ENCODE results near the gene TGFBR2. TPM values are rescaled to one million over a fixed set of nuclear protein-coding genes. Genes with fewer than 3 reads are reported as not detected.

Gene TGFBR2
- total RNA-seq, 3 donors from 2014 or later: 205 to 281 (median 243) TPM

GRCh38 chr3:30634761-30635735, 28.6 kb downstream of the TGFBR2 start:
- peaks cover 0 to 11% of the 10 kb centered on the region in 2 donors for H3K4me1 ChIP-seq
- H3K4me3 ChIP-seq: no peak overlapping the region
- intact Hi-C loops (cut with DNase I; ENCODE audit: low total_unique reads): no loop called here
- no peaks in the 10 kb centered on the region for H3K36me3 ChIP-seq
- TF ChIP-seq, protein P1, sequence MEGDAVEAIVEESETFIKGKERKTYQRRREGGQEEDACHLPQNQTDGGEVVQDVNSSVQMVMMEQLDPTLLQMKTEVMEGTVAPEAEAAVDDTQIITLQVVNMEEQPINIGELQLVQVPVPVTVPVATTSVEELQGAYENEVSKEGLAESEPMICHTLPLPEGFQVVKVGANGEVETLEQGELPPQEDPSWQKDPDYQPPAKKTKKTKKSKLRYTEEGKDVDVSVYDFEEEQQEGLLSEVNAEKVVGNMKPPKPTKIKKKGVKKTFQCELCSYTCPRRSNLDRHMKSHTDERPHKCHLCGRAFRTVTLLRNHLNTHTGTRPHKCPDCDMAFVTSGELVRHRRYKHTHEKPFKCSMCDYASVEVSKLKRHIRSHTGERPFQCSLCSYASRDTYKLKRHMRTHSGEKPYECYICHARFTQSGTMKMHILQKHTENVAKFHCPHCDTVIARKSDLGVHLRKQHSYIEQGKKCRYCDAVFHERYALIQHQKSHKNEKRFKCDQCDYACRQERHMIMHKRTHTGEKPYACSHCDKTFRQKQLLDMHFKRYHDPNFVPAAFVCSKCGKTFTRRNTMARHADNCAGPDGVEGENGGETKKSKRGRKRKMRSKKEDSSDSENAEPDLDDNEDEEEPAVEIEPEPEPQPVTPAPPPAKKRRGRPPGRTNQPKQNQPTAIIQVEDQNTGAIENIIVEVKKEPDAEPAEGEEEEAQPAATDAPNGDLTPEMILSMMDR (IDR thresholded peaks at IDR 0.05): no peak
- TF ChIP-seq POLR2A (IDR thresholded peaks at IDR 0.05): no peak
- no peak for TF ChIP-seq POLR2AphosphoS5 (IDR thresholded peaks at IDR 0.05)
- no peaks in the 10 kb centered on the region for H3K9me3 ChIP-seq
- H3K27ac ChIP-seq: peak overlapping the region in 1 of 2 donors; percentile 38
- H3K27me3 ChIP-seq: no peaks in the 10 kb centered on the region
- no peak for DNase-seq (ENCODE audit: low spot score in 2 of 2)

DNA sequence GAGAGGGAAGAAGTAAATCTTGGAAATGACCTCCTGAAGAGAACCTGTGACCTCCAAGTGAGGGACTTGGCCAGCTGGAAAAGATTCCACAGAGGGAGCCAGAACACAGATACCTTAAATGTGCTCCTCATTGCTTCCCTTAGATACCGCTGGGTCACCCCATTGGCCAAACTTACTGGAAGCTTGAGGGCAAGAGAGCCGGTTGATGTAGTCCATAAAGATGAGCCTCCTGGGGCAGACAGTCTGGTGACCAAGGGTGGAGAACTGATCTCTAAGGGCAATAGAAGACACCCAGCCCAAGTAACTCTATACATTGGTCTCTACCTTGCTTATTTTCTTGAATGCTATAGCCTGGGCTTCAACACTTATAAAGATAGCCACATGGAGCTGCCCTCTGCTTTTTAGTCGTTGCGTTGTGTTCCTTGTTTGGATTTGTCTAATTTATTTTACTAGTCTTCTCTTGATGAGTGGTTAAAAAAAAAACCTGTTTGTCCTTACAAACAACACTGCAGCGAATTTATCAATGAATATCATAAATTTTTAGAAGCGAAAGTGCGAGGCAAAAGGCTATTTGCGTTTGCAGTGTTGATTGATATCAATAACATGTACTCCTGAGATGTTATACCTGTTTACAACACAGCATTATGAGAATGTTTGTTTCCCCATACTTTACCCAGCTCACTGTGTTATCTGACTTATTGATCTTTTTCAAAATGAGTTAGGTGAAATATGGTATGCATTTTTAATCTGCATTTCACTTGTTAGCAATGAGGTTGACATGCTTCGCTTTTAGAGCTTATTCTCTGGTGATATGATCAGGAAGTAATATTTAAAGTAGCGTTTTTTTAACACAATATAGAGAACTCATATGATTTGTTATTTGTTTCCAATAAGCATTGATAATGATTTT, 31.2 kb downstream of the TGFBR2 start:
- Histone ChIP-seq H3K36me3 (no peaks in the 10 kb centered on the region), H3K27ac (no peak overlapping the region), H3K27me3 (no peaks in the 10 kb centered on the region), H3K4me3 (no peak overlapping the region), H3K4me1 (peaks cover 0 to 11% of the 10 kb centered on the region in 2 donors), H3K9me3 (no peaks in the 10 kb centered on the region)
- TF ChIP-seq, protein P1 (IDR thresholded peaks at IDR 0.05): no peak
- TF ChIP-seq POLR2AphosphoS5 (IDR thresholded peaks at IDR 0.05) (no peak), POLR2A (IDR thresholded peaks at IDR 0.05) (no peak)
- no peak for DNase-seq (ENCODE audit: low spot score in 2 of 2)
- intact Hi-C loops (cut with DNase I; ENCODE audit: low total_unique reads): no loop called here

DNA sequence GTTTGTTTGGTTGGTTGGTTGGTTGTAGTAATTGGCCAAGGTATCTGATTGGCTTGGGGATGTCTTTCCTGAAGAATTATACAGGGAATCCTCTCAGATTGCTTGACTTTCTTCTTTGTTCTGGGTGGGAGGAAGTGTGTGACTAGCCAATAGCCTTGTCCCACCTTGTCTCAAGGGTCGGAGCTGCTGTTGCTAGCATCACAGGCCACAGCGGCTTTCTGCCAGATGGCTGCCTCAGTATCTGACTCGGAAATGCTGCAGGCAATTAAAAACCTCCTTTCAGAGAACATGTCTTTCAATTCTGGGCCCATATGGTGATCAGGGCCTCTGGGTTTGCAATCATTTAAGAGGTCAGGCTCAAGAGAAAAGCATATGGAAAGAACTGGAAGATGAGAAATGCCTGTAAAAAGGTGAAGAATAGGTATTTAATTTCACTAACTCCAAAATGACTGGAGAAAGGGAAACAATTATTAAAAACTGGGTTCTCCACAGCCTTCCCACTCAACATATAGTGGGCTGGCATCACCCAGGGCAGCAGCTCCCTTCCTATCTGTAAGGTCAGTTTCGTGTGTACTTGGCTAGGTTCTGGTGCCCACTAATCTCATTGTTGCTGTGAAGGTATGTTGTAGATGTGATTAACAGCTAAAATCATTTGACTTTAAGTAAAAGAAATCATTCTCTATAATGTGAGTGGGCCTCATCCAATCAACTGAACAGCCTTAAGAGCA, 32.4 kb downstream of the TGFBR2 start:
- intact Hi-C loops (cut with DNase I; ENCODE audit: low total_unique reads): no loop called here
- Histone ChIP-seq H3K4me1 (peaks cover 0 to 16% of the 10 kb centered on the region in 2 donors), H3K36me3 (no peaks in the 10 kb centered on the region), H3K9me3 (no peaks in the 10 kb centered on the region), H3K27ac (peak overlapping the region; percentile 31 to 56), H3K4me3 (peak overlapping the region in 1 of 3 donors; percentile 18), H3K27me3 (no peaks in the 10 kb centered on the region)
- no peak for DNase-seq (ENCODE audit: low spot score in 2 of 2)
- TF ChIP-seq POLR2AphosphoS5 (IDR thresholded peaks at IDR 0.05) (no peak), POLR2A (IDR thresholded peaks at IDR 0.05) (no peak)
- TF ChIP-seq, protein P1 (IDR thresholded peaks at IDR 0.05): no peak

DNA sequence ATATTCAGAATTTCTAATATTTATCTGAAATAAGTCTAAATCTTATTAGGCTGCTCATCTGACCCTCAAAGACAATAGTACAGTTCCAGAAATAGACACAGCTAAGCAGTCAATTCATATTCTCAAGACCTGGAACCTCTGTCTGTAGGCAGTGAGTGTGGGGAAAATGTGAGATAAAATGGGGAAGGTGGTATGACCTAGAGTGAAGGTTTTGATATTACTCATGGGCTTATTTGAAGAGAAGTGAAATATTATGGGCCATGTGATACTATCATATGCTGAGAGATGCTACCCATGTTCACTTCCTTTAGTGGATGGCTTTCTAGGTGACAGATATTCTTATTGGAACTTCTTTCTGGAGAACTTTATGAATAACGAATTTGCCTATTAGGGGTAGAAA, 33.5 kb downstream of the TGFBR2 start:
- no peak for DNase-seq (ENCODE audit: low spot score in 2 of 2)
- Histone ChIP-seq H3K4me3 (no peak overlapping the region), H3K27ac (no peak overlapping the region), H3K27me3 (no peaks in the 10 kb centered on the region), H3K9me3 (no peaks in the 10 kb centered on the region), H3K4me1 (peaks cover 0 to 16% of the 10 kb centered on the region in 2 donors), H3K36me3 (no peaks in the 10 kb centered on the region)
- TF ChIP-seq POLR2AphosphoS5 (IDR thresholded peaks at IDR 0.05) (no peak), POLR2A (IDR thresholded peaks at IDR 0.05) (no peak)
- TF ChIP-seq, protein P1 (IDR thresholded peaks at IDR 0.05): no peak
- intact Hi-C loops (cut with DNase I; ENCODE audit: low total_unique reads): no loop called here
